GM12801 (cell line): ENCODE measurements around the gene CLCN3.

Experiments
- CTCF ChIP-seq: IDR thresholded peaks from one replicate; pipeline ENCODE4 v1.5.1; 2011; ENCODE audit warnings: control low read depth; ENCODE audit not compliant: insufficient read length; ENCODE audit errors: extremely low read depth

Gene CLCN3

GRCh38 chr4:169649545-169650226, 29.3 kb downstream of the CLCN3 start:
- TF ChIP-seq CTCF: no peak

- TF ChIP-seq CTCF: no peak
These were observed 30.0 kb downstream of the CLCN3 start for GRCh38 chr4:169650227-169650936.

DNA sequence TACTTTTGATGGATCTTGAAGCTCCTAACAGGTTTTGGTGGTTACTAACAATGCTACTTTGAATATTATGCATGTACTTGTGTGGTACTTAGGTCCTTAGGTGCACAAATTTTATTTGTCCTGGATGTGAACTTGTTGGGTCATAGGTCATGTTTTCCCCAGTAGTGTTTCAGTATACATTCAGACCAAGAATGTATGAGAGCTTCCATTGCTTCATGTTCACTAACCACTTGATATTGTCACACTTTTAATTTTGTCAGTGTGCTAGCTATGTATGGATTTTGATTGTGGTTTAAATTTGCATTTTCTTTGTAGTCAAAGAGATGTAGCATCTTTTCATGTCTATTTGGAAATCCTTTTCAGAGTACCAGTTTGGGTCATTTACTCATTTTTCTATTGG, 32.2 kb downstream of the CLCN3 start:
- TF ChIP-seq CTCF: no peak

DNA sequence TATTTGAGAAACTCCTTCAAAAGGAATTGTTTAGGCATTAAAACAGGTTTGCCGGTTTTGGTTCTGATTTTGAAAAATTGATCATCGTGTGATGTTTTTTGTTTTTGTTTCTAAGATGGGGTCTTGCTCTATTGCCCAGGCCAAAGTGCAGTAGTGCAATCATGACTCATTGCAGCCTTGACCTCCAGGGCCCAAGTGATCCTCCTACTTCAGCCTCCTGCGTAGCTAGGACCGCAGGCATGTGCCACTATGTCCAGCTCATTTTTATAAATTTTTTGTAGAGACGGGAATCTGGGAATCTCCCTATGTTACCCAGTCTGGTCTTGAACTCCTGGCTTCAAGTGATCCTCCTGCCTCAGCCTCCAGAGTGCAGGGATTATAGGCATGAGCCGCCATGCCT, 35.0 kb downstream of the CLCN3 start:
- TF ChIP-seq CTCF: no peak

DNA sequence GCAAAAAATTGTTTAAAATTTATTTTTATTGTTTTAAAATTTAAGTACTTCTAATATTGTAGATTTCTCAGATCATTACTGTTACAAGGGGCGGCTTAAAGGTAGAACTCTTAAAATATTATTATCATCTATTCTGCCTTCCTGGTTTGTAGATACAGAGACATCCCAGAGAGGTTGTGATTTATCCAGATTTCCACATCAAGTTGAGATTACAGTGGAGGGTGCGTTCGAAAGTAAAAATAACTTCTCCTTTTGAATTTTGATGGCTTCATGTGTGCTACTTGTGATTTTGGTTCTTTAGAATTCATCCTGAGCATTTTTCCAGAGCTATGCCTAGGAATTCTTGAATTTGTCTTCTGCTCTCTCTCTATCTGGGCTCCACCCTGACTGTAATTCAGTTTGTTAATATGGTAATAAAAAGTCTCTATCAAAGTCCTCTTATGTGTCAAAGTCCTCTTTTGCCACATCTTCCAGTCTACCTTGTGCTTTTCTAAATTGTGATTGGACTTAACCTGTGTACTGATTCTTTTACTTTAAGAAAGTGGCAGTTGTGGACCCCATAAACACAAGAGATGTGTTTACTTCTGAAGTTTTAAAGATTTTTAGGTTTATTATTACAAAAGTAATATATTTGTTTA, 37.2 kb downstream of the CLCN3 start:
- no peak for TF ChIP-seq CTCF

- no peak for TF ChIP-seq CTCF
These were observed 37.8 kb downstream of the CLCN3 start for GRCh38 chr4:169658196-169658595.

DNA sequence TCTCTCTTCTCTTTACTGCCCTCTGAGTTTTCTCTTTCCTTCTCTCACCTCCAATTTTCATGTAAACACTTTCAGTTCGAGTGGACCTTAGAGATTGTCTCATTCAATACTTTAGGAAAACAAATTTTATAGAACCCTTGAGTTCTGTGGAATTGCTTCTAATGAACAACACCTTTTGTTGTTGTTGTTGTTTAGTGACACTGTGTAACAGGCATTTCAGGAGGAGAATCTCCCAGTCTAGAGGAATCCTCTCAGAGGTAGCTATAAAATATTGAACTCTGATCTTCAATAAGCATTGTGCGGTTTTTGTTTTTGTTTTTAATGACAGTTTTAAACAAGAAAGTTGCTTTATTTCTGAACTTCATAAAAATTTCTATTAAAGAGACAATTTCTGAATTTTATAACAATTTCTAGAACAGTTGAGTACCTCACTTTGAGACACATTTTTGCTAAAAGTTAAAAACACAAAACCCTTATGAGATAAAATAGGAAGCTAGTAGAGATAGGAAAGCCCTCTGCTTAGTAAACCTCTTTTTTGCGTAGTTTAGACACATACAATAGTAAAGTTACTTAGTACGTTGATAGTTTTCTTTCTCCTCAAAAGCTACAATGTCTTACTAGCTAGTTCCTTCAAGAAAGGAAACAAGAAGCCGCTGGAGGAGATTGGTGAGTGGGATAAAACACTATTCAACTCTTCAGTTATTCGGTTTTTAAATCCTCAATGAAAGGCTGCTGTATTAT, 38.8 kb downstream of the CLCN3 start:
- no peak for TF ChIP-seq CTCF
